ENCODE measurements around the gene C2.

Gene C2

DNA sequence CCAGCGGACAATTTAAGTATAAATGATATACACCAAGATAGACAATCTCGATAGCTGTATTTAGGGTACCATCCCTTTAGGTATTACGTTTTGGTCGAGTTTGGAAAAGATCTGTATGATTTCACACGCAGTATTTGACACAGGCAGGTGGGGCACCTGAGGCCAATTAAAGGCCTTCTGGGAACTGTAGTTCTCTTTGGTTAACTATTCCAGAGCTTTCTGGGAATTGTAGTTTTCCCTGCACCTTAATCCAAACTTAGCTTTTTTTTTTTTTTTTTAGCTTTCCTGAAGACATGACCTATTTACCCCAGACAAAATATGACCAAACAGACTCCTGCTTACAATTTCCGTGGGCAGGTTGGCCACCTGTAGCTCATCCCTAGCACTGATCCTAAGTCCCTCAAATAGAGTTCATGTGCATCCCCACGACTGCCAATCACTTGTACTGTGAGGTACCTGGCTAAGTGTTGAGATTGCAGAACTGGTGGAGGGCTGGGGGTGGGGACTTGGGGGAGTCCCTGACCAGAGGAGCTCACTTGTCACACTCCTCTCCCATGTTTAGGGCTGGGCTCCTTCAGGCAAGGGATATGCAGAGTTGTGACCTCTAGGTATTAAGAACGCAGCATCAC is 29.0 kb upstream of the C2 start:
- peak overlapping the region; percentile 79 to 95 (median 87) for H3K9ac ChIP-seq (ENCODE audit: low read length in 5 of 5)
- H3K4me1 ChIP-seq (ENCODE audit: control insufficient read depth in 5 of 5, insufficient read depth in 5 of 5, low read length in 5 of 5) = peaks cover 5 to 48% (median 37%) of the 10 kb centered on the region in 5 donors
- peaks cover 0 to 13% (median 6%) of the 10 kb centered on the region in 5 donors for H3K36me3 ChIP-seq (ENCODE audit: control insufficient read depth in 5 of 5, insufficient read depth in 5 of 5, low read length in 5 of 5)
- peak overlapping the region; percentile 89 for H3K27ac ChIP-seq (ENCODE audit: low read depth, low read length)
- peak overlapping the region; percentile 84 to 98 (median 97) for H3K4me3 ChIP-seq (ENCODE audit: low read depth in 1 of 5, low read length in 5 of 5)
- no peaks in the 10 kb centered on the region for H3K27me3 ChIP-seq (ENCODE audit: control insufficient read depth in 5 of 5, insufficient read depth in 4 of 5, low read length in 5 of 5)
- no peaks in the 10 kb centered on the region for H3K9me3 ChIP-seq (ENCODE audit: control insufficient read depth in 5 of 5, low read length in 5 of 5)

DNA sequence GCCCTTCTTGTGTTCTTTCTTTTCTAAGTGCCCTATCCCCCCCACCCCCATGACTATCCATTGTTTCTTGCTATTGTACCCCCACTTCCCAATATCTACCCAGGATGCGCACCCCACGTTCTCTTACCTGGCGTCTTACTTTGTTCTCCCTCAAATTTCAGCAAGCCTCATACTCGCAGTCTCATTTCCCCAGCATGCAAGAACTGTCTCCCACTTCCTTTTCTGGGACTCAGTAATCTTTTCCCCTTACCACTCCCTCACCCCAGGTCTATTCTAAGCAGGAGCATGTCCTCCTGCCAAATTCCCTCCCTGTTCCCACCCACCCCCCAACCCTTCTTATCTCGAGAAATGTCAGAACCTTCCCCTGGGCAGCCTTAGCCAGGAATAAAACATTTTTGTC is 28.3 kb upstream of the C2 start:
- no peak overlapping the region for H3K4me3 ChIP-seq (ENCODE audit: low read depth in 1 of 5, low read length in 5 of 5)
- H3K36me3 ChIP-seq (ENCODE audit: control insufficient read depth in 5 of 5, insufficient read depth in 5 of 5, low read length in 5 of 5) = peaks cover 0 to 13% (median 5%) of the 10 kb centered on the region in 5 donors
- no peak overlapping the region for H3K27ac ChIP-seq (ENCODE audit: low read depth, low read length)
- H3K4me1 ChIP-seq (ENCODE audit: control insufficient read depth in 5 of 5, insufficient read depth in 5 of 5, low read length in 5 of 5) = peaks cover 5 to 48% (median 37%) of the 10 kb centered on the region in 5 donors
- no peaks in the 10 kb centered on the region for H3K27me3 ChIP-seq (ENCODE audit: control insufficient read depth in 5 of 5, insufficient read depth in 4 of 5, low read length in 5 of 5)
- no peaks in the 10 kb centered on the region for H3K9me3 ChIP-seq (ENCODE audit: control insufficient read depth in 5 of 5, low read length in 5 of 5)
- no peak overlapping the region for H3K9ac ChIP-seq (ENCODE audit: low read length in 5 of 5)

DNA sequence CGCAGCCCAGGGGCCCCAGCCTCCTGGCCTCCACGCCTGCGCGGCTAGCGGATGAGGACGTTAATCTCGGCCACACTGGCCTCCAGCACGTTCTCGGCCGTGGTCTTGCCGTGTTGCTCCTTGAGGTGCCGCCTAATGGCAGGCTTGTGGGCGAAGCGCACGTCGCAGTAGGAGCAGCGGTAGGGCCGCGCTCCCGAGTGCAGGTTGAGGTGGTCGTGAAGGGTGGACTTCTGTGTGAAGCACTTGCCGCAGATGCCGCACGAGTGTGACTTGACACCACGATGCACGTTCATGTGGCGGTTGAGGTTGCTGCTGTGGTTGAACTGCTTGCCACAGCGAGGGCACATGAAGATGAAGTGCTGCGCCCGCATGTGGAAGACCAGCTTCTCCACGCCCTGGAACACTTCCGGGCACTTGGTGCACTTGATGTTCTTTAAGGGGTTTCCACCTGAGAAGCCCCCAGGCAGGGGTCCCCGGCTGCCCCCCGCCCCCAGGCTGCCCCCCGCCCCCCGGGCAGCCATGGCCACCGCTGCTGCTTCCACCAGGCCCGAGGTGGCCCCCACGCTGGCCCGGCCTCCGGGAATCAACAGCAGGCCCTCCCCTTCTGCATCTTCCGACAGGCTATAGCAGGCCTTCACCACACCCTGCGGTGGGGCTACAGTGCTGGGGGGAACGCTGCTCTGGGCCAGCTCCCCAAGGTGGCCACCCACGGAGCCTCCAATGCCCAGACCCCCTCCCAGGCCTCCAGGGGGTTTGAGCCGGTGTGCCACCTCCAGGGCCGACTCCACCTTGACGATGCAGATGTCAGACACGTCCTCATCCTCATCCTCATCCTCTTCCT is 27.4 kb upstream of the C2 start:
- Histone ChIP-seq H3K4me1 (ENCODE audit: control insufficient read depth in 5 of 5, insufficient read depth in 5 of 5, low read length in 5 of 5) (peaks cover 5 to 48% (median 37%) of the 10 kb centered on the region in 5 donors), H3K4me3 (ENCODE audit: low read depth in 1 of 5, low read length in 5 of 5) (no peak overlapping the region), H3K36me3 (ENCODE audit: control insufficient read depth in 5 of 5, insufficient read depth in 5 of 5, low read length in 5 of 5) (peaks cover 0 to 7% (median under 1%) of the 10 kb centered on the region in 5 donors), H3K27me3 (ENCODE audit: control insufficient read depth in 5 of 5, insufficient read depth in 4 of 5, low read length in 5 of 5) (no peaks in the 10 kb centered on the region), H3K9ac (ENCODE audit: low read length in 5 of 5) (no peak overlapping the region), H3K27ac (ENCODE audit: low read depth, low read length) (no peak overlapping the region), H3K9me3 (ENCODE audit: control insufficient read depth in 5 of 5, low read length in 5 of 5) (no peaks in the 10 kb centered on the region)

DNA sequence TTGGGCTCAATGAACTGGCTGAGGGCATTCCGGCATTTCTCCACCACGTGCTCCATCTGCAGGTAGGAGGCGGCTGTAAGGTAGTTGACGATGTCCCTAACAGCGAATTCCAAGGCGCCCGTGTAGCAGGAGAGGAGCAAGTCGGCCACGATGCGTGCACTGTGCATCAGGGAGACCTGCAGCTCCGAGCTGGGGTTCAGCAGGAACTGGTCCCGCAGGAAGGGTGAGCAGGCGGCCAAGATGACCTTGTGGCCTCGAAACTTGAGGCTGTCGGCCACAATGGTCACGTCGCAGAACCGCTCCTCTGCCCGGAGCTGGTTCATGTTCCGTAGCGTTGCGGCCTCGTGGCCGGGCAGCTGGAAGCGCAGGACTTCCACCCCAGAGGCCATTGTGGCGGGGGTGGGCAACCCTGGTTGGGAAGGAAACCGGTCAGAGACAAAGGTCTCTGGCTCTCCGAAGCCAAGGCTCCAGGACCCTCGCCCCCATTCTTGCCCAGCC is 26.6 kb upstream of the C2 start:
- Histone ChIP-seq H3K9ac (ENCODE audit: low read length in 5 of 5) (peak overlapping the region in 2 of 5 donors; percentile 20 to 56), H3K9me3 (ENCODE audit: control insufficient read depth in 5 of 5, low read length in 5 of 5) (no peaks in the 10 kb centered on the region), H3K36me3 (ENCODE audit: control insufficient read depth in 5 of 5, insufficient read depth in 5 of 5, low read length in 5 of 5) (peaks cover 0 to under 1% (median 0%) of the 10 kb centered on the region in 5 donors), H3K27ac (ENCODE audit: low read depth, low read length) (peak overlapping the region; percentile 37), H3K4me1 (ENCODE audit: control insufficient read depth in 5 of 5, insufficient read depth in 5 of 5, low read length in 5 of 5) (peaks cover 5 to 48% (median 37%) of the 10 kb centered on the region in 5 donors), H3K27me3 (ENCODE audit: control insufficient read depth in 5 of 5, insufficient read depth in 4 of 5, low read length in 5 of 5) (no peaks in the 10 kb centered on the region), H3K4me3 (ENCODE audit: low read depth in 1 of 5, low read length in 5 of 5) (peak overlapping the region in 4 of 5 donors; percentile 50 to 84 (median 77))

DNA sequence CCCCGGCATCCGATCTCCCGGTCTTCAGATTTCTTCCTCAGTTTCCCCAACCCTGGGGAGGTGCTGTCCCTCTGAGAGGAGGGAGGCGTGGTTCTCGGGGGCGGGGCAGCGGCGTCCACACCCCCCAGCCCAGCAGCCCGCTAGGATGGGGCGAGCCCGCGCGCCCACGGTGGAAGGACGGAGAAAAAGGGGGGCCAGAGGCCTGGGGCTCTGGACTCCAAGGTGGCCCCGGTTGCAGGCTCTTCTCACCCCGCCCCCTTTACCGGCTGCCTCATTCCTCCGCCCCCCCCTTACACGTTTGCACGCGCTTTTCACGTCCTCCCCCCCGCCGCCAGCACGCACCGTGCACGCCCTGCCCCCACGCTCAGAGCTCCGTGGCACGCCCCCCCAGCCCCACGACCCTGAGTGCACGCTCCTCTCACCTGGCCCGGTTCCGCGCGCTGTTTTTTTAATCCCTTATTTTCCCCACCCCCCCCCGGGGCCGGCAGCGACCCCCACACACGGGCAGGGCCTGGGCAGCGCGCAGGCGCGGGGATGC is 26.0 kb upstream of the C2 start:
- H3K9me3 ChIP-seq (ENCODE audit: control insufficient read depth in 5 of 5, low read length in 5 of 5) = no peaks in the 10 kb centered on the region
- no peaks in the 10 kb centered on the region for H3K36me3 ChIP-seq (ENCODE audit: control insufficient read depth in 5 of 5, insufficient read depth in 5 of 5, low read length in 5 of 5)
- H3K4me1 ChIP-seq (ENCODE audit: control insufficient read depth in 5 of 5, insufficient read depth in 5 of 5, low read length in 5 of 5) = peaks cover 5 to 47% (median 35%) of the 10 kb centered on the region in 5 donors
- peak overlapping the region; percentile 37 for H3K27ac ChIP-seq (ENCODE audit: low read depth, low read length)
- H3K4me3 ChIP-seq (ENCODE audit: low read depth in 1 of 5, low read length in 5 of 5) = peak overlapping the region in 4 of 5 donors; percentile 50 to 84 (median 77)
- H3K9ac ChIP-seq (ENCODE audit: low read length in 5 of 5) = peak overlapping the region in 2 of 5 donors; percentile 20 to 56
- H3K27me3 ChIP-seq (ENCODE audit: control insufficient read depth in 5 of 5, insufficient read depth in 4 of 5, low read length in 5 of 5) = peaks cover 0 to 2% (median 0%) of the 10 kb centered on the region in 5 donors

DNA sequence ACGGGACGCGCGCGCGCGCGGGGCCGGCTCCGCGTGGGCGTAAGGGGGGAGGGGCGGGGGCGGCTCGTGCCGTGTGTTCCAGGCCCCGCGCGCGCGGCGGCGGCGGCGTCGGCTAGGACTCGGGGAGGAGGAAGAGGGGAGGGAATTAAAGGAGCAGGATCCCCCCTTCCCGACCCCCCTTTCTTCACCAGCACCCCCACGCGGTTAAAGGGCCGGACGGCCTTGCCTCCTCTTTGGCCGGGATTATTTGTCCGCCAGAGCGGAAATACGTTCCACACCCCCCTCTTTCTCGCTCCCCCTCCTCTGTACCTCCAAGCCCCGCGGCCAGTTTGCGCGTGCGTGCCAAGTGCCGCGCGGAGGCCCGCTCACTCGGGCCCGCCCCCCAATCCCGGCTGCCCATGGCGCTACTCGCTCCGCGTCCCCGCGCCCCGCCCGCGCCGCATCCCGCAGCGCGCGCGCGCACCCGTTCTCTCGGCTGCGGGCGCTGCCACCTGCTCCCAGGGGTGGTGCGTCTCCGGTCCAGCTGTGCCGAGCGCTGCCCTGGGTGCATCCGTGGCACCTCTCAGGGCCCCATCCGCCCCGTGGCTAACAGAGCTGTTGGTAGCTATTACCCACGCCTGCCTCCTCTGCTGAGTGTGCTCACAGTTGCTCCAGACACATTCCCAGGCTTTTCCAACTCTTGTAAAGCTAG is 25.4 kb upstream of the C2 start, which contains the start of gene ZBTB12:
TSS of gene ZBTB12 (minus strand) at position 134 of the 691 bp plus-strand sequence. CDS start 781 bp downstream, outside the sequence.
- Histone ChIP-seq H3K9me3 (ENCODE audit: control insufficient read depth in 5 of 5, low read length in 5 of 5) (no peaks in the 10 kb centered on the region), H3K36me3 (ENCODE audit: control insufficient read depth in 5 of 5, insufficient read depth in 5 of 5, low read length in 5 of 5) (no peaks in the 10 kb centered on the region), H3K27ac (ENCODE audit: low read depth, low read length) (peak within 1 kb of the TSS; percentile 82), H3K4me1 (ENCODE audit: control insufficient read depth in 5 of 5, insufficient read depth in 5 of 5, low read length in 5 of 5) (peaks cover 5 to 43% (median 31%) of the 10 kb centered on the region in 5 donors), H3K9ac (ENCODE audit: low read length in 5 of 5) (peak within 1 kb of the TSS; percentile 35 to 79 (median 70)), H3K27me3 (ENCODE audit: control insufficient read depth in 5 of 5, insufficient read depth in 4 of 5, low read length in 5 of 5) (peaks cover 0 to 2% (median 0%) of the 10 kb centered on the region in 5 donors), H3K4me3 (ENCODE audit: low read depth in 1 of 5, low read length in 5 of 5) (peak within 1 kb of the TSS; percentile 71 to 84 (median 77))

DNA sequence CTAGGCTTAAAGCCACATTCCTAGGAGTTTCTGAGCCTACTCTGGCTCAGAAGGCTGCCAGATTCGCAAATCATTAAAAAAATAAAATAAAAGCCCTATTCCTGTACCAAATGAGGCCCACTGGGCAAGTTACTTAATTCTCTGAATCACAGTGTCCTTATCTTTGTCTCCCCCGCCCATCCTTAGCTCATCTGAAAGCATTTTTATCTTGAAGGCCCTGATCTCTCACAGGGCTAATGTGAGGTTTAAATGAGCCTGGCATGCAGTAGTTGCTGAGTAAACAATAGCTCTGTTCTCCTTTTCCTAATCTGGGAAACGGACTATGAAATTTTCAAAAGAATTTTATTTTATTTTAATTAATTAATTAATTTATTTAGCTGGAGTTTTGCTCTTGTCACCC is 23.6 kb upstream of the C2 start:
- H3K27ac ChIP-seq (ENCODE audit: low read depth, low read length) = no peak overlapping the region
- no peaks in the 10 kb centered on the region for H3K36me3 ChIP-seq (ENCODE audit: control insufficient read depth in 5 of 5, insufficient read depth in 5 of 5, low read length in 5 of 5)
- H3K9me3 ChIP-seq (ENCODE audit: control insufficient read depth in 5 of 5, low read length in 5 of 5) = no peaks in the 10 kb centered on the region
- no peak overlapping the region for H3K9ac ChIP-seq (ENCODE audit: low read length in 5 of 5)
- no peak overlapping the region for H3K4me3 ChIP-seq (ENCODE audit: low read depth in 1 of 5, low read length in 5 of 5)
- H3K27me3 ChIP-seq (ENCODE audit: control insufficient read depth in 5 of 5, insufficient read depth in 4 of 5, low read length in 5 of 5) = peaks cover 0 to 2% (median 0%) of the 10 kb centered on the region in 5 donors
- H3K4me1 ChIP-seq (ENCODE audit: control insufficient read depth in 5 of 5, insufficient read depth in 5 of 5, low read length in 5 of 5) = peaks cover 3 to 34% (median 24%) of the 10 kb centered on the region in 5 donors

DNA sequence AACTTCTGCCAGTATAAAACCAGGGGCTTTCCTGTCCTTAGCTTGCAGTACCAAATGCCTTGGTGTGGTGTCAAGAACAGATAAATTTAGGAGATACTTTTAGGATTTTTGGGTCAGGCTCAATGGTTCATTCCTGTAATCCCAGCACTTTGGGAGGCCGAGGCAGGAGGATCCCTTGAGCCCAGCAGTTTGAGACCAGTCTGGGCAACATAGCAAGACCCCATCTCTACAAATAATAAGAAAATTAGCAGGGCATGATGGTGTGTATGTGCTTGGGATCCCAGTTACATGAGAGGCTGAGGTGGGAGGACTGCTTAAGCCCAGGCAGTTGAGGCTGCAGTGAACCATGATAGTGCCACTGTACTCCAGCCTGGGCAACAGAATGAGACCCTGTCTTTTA is 22.5 kb upstream of the C2 start:
- Histone ChIP-seq H3K27me3 (ENCODE audit: control insufficient read depth in 5 of 5, insufficient read depth in 4 of 5, low read length in 5 of 5) (peaks cover 0 to 2% (median 0%) of the 10 kb centered on the region in 5 donors), H3K4me1 (ENCODE audit: control insufficient read depth in 5 of 5, insufficient read depth in 5 of 5, low read length in 5 of 5) (peaks cover 3 to 24% (median 22%) of the 10 kb centered on the region in 5 donors), H3K4me3 (ENCODE audit: low read depth in 1 of 5, low read length in 5 of 5) (no peak overlapping the region), H3K27ac (ENCODE audit: low read depth, low read length) (no peak overlapping the region), H3K9ac (ENCODE audit: low read length in 5 of 5) (no peak overlapping the region), H3K9me3 (ENCODE audit: control insufficient read depth in 5 of 5, low read length in 5 of 5) (no peaks in the 10 kb centered on the region), H3K36me3 (ENCODE audit: control insufficient read depth in 5 of 5, insufficient read depth in 5 of 5, low read length in 5 of 5) (no peaks in the 10 kb centered on the region)

DNA sequence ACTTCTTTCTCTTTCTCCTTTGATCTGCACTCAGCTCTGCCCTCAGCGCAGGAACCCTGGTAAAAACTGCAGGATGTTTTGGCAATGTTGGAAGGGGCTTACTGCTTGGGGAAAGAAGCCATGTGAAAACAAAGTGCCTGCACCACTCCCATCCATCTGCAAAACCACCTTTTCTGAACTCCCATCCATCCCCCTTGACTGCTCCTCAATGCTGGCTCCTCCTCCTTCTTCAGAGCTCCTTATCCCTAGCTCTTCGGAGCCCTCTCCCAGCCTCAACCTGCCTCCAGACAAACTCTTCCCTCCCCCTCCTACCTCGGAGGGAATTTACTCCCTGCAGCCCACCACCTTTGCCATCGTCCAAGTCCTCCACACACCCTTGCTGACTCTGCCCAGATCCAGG is 21.4 kb upstream of the C2 start:
- Histone ChIP-seq H3K9ac (ENCODE audit: low read length in 5 of 5) (no peak overlapping the region), H3K27me3 (ENCODE audit: control insufficient read depth in 5 of 5, insufficient read depth in 4 of 5, low read length in 5 of 5) (peaks cover 0 to 2% (median 0%) of the 10 kb centered on the region in 5 donors), H3K36me3 (ENCODE audit: control insufficient read depth in 5 of 5, insufficient read depth in 5 of 5, low read length in 5 of 5) (no peaks in the 10 kb centered on the region), H3K4me1 (ENCODE audit: control insufficient read depth in 5 of 5, insufficient read depth in 5 of 5, low read length in 5 of 5) (peaks cover 3 to 20% (median 17%) of the 10 kb centered on the region in 5 donors), H3K4me3 (ENCODE audit: low read depth in 1 of 5, low read length in 5 of 5) (no peak overlapping the region), H3K27ac (ENCODE audit: low read depth, low read length) (no peak overlapping the region), H3K9me3 (ENCODE audit: control insufficient read depth in 5 of 5, low read length in 5 of 5) (no peaks in the 10 kb centered on the region)
